ENCODE results near the gene RAD9A.

DNA sequence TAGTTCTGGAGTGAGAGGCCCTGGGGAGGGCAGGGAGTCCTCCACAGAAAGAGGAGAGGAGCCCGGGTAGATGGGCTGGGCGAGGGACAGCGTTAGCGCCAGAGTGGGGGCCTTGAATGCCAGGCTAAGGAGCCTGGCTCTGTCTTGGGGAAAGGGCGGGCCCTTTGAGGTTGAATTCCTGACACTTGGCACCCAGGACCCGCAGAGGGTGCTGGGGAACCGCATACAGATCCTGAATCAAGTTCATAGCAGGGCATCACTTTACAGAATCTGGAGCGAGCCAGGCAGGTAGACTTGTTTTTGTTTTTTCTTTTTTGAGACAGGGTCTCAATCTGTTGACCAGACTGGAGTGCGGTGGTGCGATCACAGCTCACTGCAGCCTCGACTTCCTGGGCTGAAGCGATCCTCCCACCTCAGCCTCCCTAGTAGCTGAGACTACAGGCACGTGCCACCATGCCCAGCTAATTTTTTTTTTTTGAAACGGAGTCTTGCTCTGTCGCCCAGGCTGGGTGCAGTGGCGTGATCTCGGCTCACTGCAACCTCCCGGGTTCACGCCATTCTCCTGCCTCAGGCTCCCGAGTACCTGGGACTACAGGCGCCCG lies 29.7 kb downstream of the RAD9A start:
- no peak for TF ChIP-seq POLR2AphosphoS5 (IDR thresholded peaks at IDR 0.05)
- TF ChIP-seq, protein P1, sequence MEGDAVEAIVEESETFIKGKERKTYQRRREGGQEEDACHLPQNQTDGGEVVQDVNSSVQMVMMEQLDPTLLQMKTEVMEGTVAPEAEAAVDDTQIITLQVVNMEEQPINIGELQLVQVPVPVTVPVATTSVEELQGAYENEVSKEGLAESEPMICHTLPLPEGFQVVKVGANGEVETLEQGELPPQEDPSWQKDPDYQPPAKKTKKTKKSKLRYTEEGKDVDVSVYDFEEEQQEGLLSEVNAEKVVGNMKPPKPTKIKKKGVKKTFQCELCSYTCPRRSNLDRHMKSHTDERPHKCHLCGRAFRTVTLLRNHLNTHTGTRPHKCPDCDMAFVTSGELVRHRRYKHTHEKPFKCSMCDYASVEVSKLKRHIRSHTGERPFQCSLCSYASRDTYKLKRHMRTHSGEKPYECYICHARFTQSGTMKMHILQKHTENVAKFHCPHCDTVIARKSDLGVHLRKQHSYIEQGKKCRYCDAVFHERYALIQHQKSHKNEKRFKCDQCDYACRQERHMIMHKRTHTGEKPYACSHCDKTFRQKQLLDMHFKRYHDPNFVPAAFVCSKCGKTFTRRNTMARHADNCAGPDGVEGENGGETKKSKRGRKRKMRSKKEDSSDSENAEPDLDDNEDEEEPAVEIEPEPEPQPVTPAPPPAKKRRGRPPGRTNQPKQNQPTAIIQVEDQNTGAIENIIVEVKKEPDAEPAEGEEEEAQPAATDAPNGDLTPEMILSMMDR (IDR thresholded peaks at IDR 0.05): no peak
- TF ChIP-seq POLR2A (IDR thresholded peaks at IDR 0.05): no peak

Measured in prostate gland (tissue), 2 donors.